HG03135 (cell line): ENCODE measurements around the gene TBC1D9B.

Experiments
- ATAC-seq: cut with Tn5 transposase; IDR thresholded peaks from one replicate; pipeline ENCODE4 v1.9.1; 2021; ENCODE audit warnings: mild to moderate bottlenecking, moderate library complexity; ENCODE audit not compliant: unreplicated experiment

TBC1D9B gene

GRCh38 chr5:179870952-179871351 is 36.7 kb downstream of the TBC1D9B start:
- no peak for ATAC-seq

GRCh38 chr5:179870403-179870903 is 37.2 kb downstream of the TBC1D9B start:
- no peak for ATAC-seq

- ATAC-seq: no peak
Measured at GRCh38 chr5:179869641-179870402, 37.9 kb downstream of the TBC1D9B start.

GRCh38 chr5:179869101-179869500 is 38.6 kb downstream of the TBC1D9B start:
- no peak for ATAC-seq

GRCh38 chr5:179868541-179868940 is 39.2 kb downstream of the TBC1D9B start:
- no peak for ATAC-seq

- ATAC-seq: no peak
Measured at GRCh38 chr5:179867476-179867875, 40.2 kb downstream of the TBC1D9B start.

GRCh38 chr5:179867079-179867465 is 40.6 kb downstream of the TBC1D9B start:
- ATAC-seq: no peak

GRCh38 chr5:179866241-179867078 is 41.2 kb downstream of the TBC1D9B start:
- no peak for ATAC-seq

- no peak for ATAC-seq
Measured at GRCh38 chr5:179865491-179866240, 42.0 kb downstream of the TBC1D9B start.

- ATAC-seq: no peak
Measured at GRCh38 chr5:179864686-179865085, 43.0 kb downstream of the TBC1D9B start.

GRCh38 chr5:179863449-179864085 is 44.1 kb downstream of the TBC1D9B start:
- ATAC-seq: no peak

- ATAC-seq: no peak
Measured at GRCh38 chr5:179862891-179863290, 44.8 kb downstream of the TBC1D9B start.

- ATAC-seq: no peak
Measured at GRCh38 chr5:179862296-179862695, 45.4 kb downstream of the TBC1D9B start.

- no peak for ATAC-seq
Measured at GRCh38 chr5:179860301-179860700, 47.4 kb downstream of the TBC1D9B start.

GRCh38 chr5:179858586-179859427 is 48.9 kb downstream of the TBC1D9B start, which contains the start of gene MRNIP:
TSS of gene MRNIP (minus strand) at chr5:179858817. CDS start at chr5:179858796, 21 bp downstream.
- peak; percentile 97 for ATAC-seq

- ATAC-seq: peak; percentile 47
Measured at GRCh38 chr5:179858241-179858585, 49.5 kb downstream of the TBC1D9B start.

GRCh38 chr5:179854356-179854755 is 53.3 kb downstream of the TBC1D9B start:
- ATAC-seq: no peak

- peak; percentile 84 for ATAC-seq
Measured at GRCh38 chr5:179852993-179853547, 54.6 kb downstream of the TBC1D9B start.

- ATAC-seq: no peak
Measured at GRCh38 chr5:179841621-179842020, 66.1 kb downstream of the TBC1D9B start.
